Measurements from ENCODE around the gene TCEA3.

TCEA3 gene

DNA sequence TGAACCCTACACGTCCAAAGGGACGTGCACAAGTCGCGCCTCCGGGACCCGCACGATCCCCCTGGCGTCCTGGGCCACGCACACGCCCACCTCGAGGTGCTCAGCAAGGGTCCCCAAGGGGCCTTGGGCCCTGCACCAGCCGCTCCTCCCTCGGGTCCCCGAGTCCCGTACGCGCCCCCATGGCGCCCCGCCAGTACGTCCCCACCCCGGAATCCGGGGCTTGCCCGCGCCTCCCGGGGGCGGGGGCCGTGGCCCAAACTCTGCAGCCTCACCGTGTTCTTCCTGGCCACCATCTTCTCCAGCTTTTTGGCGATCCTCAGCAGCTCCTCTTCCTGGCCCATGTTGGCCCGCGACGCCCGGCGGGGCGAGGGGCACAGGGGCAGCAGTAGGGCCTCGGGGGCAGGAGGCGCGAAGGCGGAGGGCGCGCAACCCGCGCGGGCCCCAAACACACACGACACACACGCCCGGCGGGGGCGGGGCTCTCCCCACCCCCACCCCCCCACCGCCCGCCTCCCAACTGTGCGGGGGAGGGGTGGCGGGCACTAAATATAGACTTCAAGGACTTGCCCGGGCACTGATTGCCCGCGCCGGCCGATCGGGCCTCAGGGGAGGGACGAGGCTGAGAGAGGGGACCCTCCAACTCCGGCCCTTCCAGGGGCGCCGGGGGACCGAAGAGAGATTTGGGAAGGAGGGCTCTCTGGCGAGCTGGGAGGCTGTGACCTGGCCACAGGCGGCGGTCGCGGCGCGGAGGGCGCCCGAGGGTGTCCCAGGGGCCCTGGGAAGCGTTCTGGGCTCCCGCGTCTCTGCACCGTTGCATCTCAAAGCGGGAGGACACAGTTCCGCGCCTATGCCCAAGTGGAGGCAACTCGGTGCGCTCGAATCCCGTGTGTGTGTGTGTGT is at the start of gene TCEA3:
TCEA3 (minus strand) TSS at position 456 of the 900 bp plus-strand sequence; CDS start at position 341, 115 bp downstream.
- no peak for DNase-seq (ENCODE audit: low read depth in 2 of 3, low spot score in 2 of 3)

DNA sequence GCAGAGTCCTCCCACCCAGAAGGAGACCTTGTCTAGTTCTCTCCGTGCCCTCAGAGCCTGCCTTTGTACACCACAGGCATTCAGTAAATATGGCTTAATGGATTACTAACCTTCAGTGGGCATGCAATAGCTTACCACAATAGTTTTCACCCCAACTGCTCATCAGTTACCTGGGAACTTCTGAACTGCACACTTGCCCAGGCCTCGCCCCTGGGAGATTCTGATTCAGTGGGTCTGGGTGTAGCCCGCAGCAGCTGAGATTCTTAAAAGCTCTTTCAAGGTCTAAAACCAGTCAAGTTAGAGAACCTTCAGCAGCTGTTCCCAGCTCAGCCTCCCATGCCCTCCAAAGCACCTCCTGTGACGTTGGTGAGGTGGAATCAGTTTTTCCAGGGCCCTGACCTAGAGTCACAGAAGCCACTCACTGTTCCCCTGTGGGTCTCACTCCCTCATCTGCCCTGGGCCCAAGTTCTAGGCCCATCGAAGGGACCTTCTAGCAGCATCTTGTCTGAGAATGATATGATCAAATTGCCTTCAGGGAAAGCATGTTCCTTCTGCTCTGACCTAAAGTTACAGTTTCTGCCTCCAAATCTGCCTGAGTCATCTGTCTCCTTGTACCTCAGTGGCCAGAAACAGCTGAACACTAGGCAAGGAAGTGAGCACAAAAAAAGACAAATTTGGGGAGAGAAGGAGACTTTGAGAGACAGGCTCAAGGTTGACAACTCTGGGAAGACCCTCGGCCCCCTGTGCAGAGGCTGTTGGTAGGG is 48.7 kb upstream of the TCEA3 start:
- no peak for DNase-seq (ENCODE audit: low read depth in 2 of 3, low spot score in 2 of 3)

DNA sequence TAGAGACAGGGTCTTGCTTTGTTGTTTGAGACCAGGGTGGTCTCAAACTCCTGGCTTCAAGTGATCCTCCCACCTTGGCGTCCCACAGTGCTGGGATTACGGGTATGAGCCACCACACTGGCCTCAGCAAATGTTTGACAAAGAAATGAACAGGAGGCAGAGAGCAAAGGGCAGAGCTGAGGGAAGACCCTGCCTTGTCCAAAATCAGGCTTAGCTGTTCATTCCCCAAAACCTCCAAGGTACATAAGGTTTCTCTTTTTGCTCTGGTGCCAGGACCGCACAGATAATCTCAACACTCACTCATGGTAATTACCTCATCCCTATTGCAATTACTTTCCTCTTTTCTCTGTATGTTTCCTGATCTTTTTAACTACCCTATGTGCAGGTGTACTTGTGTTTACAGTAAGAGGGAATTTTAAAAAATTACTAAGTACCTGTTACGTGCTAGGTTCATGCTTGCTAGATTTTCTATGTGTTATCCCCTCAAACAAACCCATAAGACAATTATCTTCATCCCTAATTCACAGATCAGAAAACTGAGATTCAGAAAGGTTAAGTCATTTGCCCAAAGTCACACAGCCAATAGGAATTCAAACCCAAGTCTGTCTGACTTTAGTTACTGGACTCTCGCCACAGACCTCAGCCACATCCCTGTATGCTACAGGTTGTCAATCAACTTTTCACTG is 47.9 kb upstream of the TCEA3 start:
- DNase-seq (ENCODE audit: low read depth in 2 of 3, low spot score in 2 of 3): no peak

DNA sequence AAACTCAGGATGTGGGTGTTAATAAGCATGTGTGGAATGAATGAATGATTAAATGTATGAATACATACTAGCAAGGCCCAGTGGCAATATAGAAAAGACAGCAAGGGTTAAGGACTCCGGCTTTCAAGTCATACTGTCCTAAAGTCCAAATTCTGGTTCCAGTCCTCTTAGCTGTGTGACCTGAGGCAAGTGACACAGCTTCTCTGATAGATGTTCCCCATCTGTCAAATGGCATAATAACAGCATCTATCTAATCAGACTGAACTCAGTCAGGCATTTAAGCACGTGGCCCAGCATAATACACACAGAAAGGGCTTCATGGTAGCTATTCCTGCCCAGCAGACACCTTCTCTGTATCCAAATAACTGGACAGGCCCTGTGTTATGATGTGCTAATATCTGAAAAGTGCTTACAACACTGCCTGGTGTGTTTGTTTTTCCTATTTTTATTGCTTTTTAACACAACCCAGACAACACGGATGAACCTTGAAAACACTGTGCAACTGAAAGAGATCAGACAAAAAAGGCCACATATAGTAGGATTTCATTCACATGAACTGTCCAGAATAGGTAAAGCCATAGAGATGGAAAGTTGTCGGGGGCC is 47.0 kb upstream of the TCEA3 start:
- no peak for DNase-seq (ENCODE audit: low read depth in 2 of 3, low spot score in 2 of 3)

DNA sequence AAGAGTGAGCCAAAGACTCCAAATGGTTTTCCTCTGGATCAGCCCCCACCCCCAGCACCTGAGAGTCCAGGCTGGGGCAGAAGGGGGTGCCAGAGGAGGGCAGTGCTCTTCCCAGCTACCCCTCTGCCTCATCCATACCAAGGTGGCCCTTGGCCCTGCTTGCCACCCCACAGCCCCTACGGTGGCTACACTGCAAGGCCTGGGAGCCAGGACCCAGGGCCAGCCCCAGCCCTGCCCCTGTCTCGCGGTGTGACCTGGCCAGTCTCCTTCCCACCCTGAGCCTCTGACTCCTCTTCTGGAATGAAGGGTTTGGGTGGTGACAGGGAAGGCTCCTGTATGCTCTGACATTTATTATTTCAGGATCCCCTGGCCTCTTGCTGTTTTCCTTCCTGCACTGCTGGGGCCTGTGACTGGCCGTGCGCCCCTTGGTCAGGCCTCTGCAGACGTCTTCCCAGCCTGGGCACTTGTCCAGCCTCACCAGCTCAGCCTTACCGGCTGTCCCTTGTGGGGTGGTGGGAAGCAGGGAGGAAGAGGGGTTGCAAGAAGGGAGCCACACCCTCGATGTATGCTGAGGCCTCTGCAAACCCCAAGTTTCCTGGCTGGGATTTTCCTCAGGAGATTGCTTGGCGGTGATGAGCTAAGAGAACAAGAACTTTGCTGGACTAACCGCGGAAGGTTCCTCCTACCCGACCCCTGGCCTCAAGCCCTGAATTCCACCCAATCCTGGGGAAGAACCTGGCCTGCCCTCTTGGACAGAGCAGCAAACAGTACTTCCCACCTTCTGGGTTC is 45.9 kb upstream of the TCEA3 start:
- no peak for DNase-seq (ENCODE audit: low read depth in 2 of 3, low spot score in 2 of 3)

DNA sequence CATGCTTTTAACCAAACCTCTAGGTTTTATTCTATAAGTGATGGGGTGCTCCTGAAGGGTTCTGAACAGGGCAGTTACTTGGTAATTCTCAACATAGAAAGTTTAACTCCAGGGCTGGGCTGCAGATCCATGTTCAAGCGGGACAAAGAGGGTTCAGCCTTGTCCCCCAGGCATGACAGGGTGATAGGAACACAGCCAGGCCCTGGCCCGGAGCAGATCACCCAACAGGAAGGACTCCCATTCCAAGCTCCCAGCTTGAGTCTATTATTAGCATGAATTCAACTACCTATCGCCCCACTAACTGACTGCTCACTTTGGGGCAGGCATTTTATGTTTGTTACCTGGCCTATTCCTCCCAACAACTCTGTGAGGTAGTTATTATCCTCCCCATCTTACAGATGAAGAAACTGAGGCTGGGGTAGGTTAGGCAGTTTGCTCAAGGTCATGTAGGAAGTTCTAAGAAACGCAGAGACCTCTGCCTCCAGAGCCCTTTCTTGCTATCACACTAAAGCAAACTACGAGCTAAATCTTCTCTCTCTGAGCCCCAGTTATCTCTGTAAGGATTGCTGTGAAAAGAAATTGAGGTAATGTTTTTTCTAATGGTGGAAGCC is 44.9 kb upstream of the TCEA3 start:
- no peak for DNase-seq (ENCODE audit: low read depth in 2 of 3, low spot score in 2 of 3)

DNA sequence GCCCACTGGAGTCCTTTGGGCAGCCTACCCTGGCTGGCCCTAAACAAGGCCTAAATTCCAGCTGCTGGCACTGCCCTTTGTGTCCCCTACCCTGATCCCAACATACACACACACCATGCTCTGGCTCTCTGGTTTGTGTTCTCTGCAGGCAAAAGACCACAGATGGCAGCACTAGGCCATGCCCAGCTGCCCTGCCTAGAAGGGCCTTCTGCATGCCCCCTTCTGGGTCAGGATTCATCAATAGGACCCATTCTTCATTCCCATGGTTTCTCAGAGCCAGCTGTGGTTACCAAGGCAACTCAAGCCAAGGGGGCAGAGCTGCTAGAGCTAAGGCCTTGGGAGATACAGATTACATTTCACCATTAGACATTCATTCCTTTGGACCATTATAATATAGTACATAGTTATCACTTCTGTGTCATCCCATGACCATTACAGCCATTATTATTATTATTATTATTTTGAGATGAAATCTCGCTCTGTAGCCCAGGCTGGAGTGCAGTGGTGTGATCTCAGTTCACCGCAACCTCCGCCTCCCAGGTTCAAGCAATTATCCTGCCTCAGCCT is 42.0 kb upstream of the TCEA3 start:
- no peak for DNase-seq (ENCODE audit: low read depth in 2 of 3, low spot score in 2 of 3)

DNA sequence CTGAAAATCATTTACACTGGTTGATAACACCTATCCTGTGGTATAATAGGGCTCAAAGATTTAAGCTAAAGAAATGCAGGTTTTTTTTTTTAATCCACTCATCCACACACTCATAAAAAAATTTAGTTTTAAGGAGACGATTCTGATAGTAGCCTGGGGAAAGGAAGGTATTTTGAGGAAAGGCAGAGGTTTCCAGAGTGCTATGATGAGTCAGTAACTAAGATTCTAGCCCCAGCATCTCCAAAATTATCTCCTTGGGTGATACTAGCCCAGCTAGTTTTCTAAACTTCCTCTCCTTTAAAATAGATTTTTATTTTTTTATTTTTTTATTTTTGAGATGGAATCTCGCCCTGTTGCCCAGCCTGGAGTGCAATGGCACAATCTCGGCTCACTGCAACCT is 38.7 kb upstream of the TCEA3 start:
- DNase-seq (ENCODE audit: low read depth in 2 of 3, low spot score in 2 of 3): no peak

DNA sequence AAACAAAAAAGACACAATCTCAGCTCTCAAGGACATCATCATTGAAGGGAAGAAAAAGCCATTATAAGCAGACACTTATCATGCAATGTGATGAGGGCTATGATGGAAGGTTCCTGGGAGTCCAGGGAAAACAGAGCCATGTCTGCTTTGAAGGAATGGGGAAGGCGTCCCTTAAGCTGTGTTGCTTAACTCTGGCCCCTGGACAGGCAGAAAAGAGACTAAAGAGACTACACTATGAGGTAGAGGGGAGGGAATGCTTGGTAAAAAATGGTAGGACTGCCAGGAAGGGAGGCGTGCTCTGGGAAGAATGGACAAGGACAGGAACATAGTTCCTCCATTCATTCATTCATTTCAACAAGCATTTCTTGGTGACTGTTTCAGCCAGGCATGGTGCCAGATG is 38.2 kb upstream of the TCEA3 start:
- DNase-seq (ENCODE audit: low read depth in 2 of 3, low spot score in 2 of 3): no peak

DNA sequence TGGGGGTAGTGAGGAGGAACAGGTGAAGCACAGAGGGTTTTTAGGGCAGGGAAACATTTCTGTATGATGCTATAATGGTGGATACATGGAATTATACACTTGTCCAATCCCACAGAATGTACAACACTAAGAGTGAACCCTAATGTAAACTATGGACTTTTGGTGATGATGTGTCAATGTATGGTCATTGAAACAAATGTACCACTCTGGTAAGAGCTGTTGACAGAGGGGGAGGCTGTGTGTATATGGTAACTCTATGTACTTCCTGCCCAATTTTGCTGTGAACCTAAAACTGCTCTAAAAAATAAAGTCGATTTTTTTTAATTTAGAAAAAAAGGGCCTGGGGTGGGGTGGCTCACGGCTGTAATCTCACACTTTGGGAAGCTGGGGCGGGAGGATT is 36.5 kb upstream of the TCEA3 start:
- no peak for DNase-seq (ENCODE audit: low read depth in 2 of 3, low spot score in 2 of 3)

DNA sequence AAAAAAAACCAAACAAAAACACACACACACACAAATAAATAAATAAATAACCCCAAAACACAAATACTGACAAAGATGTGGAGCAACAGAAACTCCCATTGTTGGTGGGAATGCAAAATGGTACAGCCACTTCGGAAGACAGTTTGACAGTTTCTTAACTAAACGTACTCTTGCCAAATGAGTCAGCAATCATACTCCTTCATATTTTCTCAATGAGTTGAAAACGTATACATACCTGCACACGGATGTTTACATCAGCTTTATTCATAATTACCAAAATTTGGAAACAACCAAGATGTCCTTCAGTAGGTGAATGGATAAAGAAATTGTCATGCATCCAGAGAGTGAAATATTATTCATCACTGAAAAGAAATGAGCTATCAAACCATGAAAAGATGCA is 36.0 kb upstream of the TCEA3 start:
- no peak for DNase-seq (ENCODE audit: low read depth in 2 of 3, low spot score in 2 of 3)

DNA sequence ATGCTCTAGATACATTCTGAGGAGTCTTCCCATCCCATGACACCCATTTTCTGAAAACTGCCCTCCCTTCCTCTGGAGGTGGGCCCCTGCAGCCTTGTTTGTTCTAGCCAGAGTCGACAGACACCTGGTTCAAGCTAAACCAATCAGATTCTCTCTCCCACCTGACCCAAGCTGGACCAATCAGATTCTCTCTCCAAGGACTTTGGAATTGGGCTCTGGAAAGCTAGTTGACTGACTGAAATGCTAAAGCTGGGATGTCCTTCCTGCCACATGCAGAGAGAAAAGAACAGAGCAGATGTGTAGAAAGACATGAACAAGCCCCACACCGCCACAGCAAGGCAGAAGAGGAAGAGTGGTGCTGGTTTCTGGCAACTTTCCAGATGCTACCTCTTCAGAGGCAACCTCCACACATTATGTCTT is 34.8 kb upstream of the TCEA3 start:
- no peak for DNase-seq (ENCODE audit: low read depth in 2 of 3, low spot score in 2 of 3)

DNA sequence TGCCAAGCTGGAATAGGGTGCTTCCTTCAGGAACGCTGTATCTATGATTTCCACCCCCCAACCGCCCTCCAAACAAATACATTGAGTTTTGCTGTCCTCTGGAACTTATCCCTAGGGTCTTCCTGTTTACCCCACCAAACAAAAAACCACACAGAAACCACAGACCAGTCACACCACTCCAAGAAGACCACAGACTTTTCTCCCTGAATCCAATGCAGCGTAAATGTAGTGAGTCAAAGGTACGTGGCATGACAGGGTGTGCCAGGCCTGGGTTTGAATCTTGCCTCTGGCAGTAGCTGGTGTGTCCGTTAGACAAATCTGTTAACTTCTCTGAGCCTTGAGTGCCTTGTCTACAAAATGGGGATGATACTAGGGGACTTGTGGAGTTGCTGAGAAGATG is 31.7 kb upstream of the TCEA3 start:
- DNase-seq (ENCODE audit: low read depth in 2 of 3, low spot score in 2 of 3): no peak

DNA sequence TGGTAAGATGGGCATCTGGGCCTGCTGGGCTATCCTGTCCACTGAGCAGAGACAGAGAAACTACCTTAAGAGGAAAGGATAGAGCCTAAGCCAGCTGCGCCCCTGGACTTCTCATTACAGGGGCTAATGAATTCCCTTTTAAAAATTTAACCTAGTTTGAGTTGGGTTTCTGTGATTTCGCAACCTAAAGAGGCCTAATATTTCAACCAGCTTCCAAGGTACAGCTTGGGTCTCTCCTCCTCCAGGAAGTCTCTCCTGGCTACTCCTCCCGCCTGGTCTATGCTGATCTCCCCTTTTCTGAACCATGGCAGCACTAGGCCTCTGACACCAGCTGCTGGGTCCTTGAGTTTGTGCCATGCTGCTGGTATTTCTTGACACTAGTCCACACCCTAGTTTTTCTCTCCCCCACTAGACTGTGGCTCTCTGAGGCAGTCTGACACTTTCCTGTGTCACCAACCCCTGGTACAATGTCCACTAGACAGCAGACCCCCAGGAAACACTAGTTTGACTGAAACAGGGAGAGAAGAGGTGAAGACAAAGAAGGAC is 29.0 kb upstream of the TCEA3 start:
- no peak for DNase-seq (ENCODE audit: low read depth in 2 of 3, low spot score in 2 of 3)

DNA sequence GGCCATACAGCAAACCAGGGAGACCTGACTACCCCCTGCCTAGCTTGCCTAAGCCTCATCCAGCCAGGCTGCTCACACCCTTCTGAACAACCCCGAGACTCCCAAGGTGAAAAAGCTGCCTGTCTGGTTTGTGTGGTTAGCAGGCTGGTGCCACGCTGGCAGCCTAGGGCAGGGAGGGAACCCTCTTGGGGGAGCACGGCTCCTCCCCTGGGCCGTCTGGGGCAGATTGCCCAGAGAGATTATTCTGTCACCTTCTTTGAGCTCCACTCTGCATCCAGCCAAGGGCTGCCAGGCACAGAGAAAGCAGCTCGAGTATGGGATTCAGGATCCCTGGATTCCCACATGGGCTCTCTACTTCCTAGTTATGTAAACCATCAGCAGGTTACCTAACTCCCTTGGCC is 27.5 kb upstream of the TCEA3 start:
- no peak for DNase-seq (ENCODE audit: low read depth in 2 of 3, low spot score in 2 of 3)

DNA sequence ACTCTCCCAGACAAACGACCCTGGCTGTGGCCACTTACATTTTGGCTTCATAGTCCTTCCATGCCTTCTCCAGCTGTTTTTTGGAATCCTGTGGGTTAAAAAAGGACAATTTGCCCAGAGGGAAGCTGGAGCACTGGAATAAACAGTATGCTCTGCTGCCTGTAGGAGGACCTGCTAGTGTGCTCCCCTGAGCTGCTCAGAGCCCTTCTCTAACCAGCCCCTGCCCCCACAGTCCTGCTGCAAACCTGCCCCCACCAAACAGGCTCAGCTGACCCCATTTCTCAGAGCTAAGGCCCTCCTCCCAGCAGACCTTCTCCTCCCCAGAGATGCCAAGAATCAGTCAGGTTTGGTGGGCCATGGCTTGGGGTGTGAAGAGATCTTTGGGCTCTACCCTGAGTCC is 26.9 kb upstream of the TCEA3 start:
- DNase-seq (ENCODE audit: low read depth in 2 of 3, low spot score in 2 of 3): no peak

DNA sequence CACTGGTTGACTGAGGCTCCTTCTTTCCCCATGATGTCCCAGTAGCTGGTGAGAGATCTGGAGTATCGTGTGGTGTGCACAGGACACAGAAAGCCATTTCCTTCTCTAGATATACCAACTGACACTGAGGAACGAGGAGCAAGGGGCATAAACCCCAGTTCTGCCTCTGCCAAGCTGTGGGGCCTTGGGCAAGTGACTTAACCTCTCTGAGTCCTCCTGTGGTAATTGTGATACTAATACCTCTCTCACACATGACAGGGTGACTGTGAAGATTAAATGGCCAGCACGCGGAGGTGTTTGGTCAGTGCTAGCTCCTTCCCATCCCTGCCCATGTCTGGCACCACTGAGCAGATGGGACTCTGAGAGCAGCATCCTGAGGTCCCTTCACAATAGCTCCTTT is 26.3 kb upstream of the TCEA3 start:
- no peak for DNase-seq (ENCODE audit: low read depth in 2 of 3, low spot score in 2 of 3)

DNA sequence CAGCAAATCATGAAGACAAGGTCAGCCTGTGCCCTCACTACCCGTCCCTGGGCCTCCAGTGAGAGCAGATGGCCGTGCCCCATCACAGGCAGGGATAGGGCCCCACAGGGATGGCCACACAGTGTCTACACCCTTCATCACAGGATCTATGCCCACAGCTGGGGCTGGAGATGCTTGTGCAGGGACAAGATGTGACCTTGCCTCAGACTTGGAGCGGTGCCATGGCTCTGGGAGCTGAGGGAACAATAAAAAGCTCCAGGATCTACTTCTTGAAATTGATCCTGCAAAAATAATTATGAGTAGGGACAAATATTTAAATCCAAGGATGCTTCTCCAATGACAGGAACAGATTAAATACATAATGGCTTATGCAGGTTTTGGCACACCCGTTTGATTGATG is 25.4 kb upstream of the TCEA3 start:
- no peak for DNase-seq (ENCODE audit: low read depth in 2 of 3, low spot score in 2 of 3)

DNA sequence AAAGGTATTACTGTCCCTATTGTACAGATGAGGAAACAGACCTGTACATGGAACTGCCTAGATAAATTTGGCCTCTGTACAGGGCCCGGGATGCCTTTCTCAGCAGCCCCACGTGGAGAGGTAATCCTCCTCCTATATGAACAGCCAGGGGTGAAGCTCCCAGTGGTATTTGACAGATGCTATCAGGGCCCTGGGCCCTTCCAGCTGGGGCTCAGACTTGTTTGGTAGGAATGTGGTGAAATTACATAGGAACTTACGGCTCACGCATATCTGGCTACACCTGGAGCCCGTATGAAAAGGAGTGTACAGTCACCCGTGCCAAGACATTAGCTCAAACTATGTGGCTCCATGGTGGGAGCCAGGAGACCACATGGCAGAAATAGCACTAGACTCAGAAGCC is 24.8 kb upstream of the TCEA3 start:
- DNase-seq (ENCODE audit: low read depth in 2 of 3, low spot score in 2 of 3): no peak

DNA sequence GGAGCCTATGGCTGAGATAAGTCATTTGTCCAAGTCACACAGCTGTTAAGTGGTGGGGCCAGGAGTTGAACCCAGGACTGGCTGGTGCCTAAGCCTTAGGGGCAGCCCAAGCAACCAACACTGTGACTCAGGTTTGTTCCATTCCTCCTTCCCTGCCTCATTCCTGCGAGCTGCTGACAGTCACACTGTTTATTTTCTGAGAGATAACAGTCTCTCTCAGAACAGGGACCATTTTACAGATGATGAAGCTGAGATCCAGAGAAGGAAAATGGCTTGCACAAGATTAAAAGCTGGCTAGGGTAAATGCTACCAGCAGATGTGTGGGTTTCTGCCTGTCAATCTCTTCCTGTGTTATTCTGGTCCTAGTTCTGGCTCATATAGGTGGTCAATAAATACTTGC is 24.3 kb upstream of the TCEA3 start:
- no peak for DNase-seq (ENCODE audit: low read depth in 2 of 3, low spot score in 2 of 3)

Measured in activated CD8-positive, alpha-beta memory T cell treated with anti-CD3 and anti-CD28 coated beads for 48 hours (primary cell).